A549 (cell line): ENCODE data around the gene COL4A6.

Experiments
- POLR2A ChIP-seq: IDR thresholded peaks from 2 replicates; pipeline ENCODE4 v1.6.1; 2012; ENCODE audit warnings: mild to moderate bottlenecking, low read length
- TF ChIP-seq, protein P1 (sequence below): fragments of >200 bp; sonication (Bioruptor Twin); formaldehyde crosslinking; IDR thresholded peaks from 3 replicates; pipeline ENCODE4 v1.5.1; 2016
- TF ChIP-seq, protein P2 (sequence below): fragments of 200-600 bp; sonication (generic); IDR thresholded peaks from 2 replicates; pipeline ENCODE4 v1.6.1; 2016; ENCODE audit warnings: antibody characterized with exemption, mild to moderate bottlenecking, moderate library complexity

DNA sequence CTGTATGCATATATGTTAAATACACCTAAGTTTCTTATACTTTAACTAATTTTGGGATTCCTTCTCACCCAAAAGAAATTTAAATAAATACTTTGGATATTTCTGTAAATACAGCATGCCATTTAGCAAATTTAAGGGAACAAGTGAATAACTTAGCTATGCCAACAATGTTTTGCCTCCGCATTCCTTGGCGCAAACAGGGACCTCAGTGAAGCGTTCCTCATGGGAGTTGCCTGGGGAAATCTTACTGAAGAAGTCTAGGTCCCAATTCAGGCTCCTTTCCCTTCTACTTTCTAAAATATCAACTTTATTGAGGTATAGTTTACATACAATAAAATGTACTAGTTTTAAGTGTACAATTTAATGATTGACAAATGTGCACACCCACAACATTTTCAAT, 26.4 kb upstream of the COL4A6 start:
- no peak for TF ChIP-seq POLR2A
- TF ChIP-seq, protein P1, sequence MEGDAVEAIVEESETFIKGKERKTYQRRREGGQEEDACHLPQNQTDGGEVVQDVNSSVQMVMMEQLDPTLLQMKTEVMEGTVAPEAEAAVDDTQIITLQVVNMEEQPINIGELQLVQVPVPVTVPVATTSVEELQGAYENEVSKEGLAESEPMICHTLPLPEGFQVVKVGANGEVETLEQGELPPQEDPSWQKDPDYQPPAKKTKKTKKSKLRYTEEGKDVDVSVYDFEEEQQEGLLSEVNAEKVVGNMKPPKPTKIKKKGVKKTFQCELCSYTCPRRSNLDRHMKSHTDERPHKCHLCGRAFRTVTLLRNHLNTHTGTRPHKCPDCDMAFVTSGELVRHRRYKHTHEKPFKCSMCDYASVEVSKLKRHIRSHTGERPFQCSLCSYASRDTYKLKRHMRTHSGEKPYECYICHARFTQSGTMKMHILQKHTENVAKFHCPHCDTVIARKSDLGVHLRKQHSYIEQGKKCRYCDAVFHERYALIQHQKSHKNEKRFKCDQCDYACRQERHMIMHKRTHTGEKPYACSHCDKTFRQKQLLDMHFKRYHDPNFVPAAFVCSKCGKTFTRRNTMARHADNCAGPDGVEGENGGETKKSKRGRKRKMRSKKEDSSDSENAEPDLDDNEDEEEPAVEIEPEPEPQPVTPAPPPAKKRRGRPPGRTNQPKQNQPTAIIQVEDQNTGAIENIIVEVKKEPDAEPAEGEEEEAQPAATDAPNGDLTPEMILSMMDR = no peak
- TF ChIP-seq, protein P2, sequence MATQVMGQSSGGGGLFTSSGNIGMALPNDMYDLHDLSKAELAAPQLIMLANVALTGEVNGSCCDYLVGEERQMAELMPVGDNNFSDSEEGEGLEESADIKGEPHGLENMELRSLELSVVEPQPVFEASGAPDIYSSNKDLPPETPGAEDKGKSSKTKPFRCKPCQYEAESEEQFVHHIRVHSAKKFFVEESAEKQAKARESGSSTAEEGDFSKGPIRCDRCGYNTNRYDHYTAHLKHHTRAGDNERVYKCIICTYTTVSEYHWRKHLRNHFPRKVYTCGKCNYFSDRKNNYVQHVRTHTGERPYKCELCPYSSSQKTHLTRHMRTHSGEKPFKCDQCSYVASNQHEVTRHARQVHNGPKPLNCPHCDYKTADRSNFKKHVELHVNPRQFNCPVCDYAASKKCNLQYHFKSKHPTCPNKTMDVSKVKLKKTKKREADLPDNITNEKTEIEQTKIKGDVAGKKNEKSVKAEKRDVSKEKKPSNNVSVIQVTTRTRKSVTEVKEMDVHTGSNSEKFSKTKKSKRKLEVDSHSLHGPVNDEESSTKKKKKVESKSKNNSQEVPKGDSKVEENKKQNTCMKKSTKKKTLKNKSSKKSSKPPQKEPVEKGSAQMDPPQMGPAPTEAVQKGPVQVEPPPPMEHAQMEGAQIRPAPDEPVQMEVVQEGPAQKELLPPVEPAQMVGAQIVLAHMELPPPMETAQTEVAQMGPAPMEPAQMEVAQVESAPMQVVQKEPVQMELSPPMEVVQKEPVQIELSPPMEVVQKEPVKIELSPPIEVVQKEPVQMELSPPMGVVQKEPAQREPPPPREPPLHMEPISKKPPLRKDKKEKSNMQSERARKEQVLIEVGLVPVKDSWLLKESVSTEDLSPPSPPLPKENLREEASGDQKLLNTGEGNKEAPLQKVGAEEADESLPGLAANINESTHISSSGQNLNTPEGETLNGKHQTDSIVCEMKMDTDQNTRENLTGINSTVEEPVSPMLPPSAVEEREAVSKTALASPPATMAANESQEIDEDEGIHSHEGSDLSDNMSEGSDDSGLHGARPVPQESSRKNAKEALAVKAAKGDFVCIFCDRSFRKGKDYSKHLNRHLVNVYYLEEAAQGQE = no peak
